GM23338 (cell line): Measurements from ENCODE around the gene PCDHA3.

Source experiments
- CREB1 ChIP-seq: fragments of 250-450 bp; sonication (Bioruptor Pico); IDR thresholded peaks from 2 replicates; pipeline ENCODE4 v1.5.0; 2020; ENCODE audit warnings: low read depth, mild to moderate bottlenecking, moderate library complexity
- POLR2AphosphoS5 ChIP-seq: IDR thresholded peaks from 2 replicates; pipeline ENCODE4 v1.6.1; 2016; ENCODE audit warnings: antibody characterized with exemption, low read depth
- TF ChIP-seq, protein P1 (sequence below), 2 experiments: fragments of 200-600 bp in 1 of 2; sonication (generic) in 1 of 2; conservative IDR thresholded peaks; 2 replicates each; pipeline versions ENCODE4 v1.5.1 to v1.6.1; 2016 to 2017; ENCODE audit warnings: antibody characterized with exemption in 2 of 2, low read depth in 2 of 2, mild to moderate bottlenecking in 2 of 2, moderate library complexity in 1 of 2
- TF ChIP-seq, protein P2 (sequence below): IDR thresholded peaks from one replicate; pipeline ENCODE4 v1.6.1; 2018; ENCODE audit warnings: antibody characterized with exemption; ENCODE audit not compliant: unreplicated experiment
- TF ChIP-seq, protein P3 (sequence below): fragments of 250-450 bp; sonication (Bioruptor Pico); IDR thresholded peaks from 2 replicates; pipeline ENCODE4 v1.5.0; 2020; ENCODE audit warnings: mild to moderate bottlenecking, moderate library complexity

DNA sequence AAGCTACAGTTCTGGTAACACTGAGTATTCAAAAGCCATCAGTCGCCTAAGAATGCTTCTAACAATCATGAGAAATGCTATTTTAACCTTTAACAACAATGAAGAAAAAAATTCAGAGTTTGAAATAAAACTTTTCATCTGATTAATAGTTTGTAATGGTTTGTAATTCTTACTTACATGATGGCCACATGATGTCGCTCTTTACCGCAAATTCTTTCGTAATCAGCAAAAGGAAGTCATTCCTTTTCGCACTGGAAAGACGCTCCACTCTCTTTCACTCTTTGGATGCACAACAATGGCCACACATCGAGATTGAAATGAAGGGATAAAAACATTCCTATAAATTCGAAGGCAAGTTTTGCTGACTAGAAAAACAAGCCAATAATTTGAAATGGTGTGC lies 33.1 kb downstream of the PCDHA3 start, which contains the start of gene PCDHA7:
- TF ChIP-seq, protein P1, sequence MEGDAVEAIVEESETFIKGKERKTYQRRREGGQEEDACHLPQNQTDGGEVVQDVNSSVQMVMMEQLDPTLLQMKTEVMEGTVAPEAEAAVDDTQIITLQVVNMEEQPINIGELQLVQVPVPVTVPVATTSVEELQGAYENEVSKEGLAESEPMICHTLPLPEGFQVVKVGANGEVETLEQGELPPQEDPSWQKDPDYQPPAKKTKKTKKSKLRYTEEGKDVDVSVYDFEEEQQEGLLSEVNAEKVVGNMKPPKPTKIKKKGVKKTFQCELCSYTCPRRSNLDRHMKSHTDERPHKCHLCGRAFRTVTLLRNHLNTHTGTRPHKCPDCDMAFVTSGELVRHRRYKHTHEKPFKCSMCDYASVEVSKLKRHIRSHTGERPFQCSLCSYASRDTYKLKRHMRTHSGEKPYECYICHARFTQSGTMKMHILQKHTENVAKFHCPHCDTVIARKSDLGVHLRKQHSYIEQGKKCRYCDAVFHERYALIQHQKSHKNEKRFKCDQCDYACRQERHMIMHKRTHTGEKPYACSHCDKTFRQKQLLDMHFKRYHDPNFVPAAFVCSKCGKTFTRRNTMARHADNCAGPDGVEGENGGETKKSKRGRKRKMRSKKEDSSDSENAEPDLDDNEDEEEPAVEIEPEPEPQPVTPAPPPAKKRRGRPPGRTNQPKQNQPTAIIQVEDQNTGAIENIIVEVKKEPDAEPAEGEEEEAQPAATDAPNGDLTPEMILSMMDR (conservative IDR thresholded peaks at IDR 0.05; ENCODE audit: low read depth in 2 of 2): peak; percentile 64 to 72
- TF ChIP-seq POLR2AphosphoS5 (no peak), CREB1 (CRISPR knock-in tag) (no peak)
- TF ChIP-seq, protein P2, sequence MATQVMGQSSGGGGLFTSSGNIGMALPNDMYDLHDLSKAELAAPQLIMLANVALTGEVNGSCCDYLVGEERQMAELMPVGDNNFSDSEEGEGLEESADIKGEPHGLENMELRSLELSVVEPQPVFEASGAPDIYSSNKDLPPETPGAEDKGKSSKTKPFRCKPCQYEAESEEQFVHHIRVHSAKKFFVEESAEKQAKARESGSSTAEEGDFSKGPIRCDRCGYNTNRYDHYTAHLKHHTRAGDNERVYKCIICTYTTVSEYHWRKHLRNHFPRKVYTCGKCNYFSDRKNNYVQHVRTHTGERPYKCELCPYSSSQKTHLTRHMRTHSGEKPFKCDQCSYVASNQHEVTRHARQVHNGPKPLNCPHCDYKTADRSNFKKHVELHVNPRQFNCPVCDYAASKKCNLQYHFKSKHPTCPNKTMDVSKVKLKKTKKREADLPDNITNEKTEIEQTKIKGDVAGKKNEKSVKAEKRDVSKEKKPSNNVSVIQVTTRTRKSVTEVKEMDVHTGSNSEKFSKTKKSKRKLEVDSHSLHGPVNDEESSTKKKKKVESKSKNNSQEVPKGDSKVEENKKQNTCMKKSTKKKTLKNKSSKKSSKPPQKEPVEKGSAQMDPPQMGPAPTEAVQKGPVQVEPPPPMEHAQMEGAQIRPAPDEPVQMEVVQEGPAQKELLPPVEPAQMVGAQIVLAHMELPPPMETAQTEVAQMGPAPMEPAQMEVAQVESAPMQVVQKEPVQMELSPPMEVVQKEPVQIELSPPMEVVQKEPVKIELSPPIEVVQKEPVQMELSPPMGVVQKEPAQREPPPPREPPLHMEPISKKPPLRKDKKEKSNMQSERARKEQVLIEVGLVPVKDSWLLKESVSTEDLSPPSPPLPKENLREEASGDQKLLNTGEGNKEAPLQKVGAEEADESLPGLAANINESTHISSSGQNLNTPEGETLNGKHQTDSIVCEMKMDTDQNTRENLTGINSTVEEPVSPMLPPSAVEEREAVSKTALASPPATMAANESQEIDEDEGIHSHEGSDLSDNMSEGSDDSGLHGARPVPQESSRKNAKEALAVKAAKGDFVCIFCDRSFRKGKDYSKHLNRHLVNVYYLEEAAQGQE: no peak
- TF ChIP-seq, protein P3, sequence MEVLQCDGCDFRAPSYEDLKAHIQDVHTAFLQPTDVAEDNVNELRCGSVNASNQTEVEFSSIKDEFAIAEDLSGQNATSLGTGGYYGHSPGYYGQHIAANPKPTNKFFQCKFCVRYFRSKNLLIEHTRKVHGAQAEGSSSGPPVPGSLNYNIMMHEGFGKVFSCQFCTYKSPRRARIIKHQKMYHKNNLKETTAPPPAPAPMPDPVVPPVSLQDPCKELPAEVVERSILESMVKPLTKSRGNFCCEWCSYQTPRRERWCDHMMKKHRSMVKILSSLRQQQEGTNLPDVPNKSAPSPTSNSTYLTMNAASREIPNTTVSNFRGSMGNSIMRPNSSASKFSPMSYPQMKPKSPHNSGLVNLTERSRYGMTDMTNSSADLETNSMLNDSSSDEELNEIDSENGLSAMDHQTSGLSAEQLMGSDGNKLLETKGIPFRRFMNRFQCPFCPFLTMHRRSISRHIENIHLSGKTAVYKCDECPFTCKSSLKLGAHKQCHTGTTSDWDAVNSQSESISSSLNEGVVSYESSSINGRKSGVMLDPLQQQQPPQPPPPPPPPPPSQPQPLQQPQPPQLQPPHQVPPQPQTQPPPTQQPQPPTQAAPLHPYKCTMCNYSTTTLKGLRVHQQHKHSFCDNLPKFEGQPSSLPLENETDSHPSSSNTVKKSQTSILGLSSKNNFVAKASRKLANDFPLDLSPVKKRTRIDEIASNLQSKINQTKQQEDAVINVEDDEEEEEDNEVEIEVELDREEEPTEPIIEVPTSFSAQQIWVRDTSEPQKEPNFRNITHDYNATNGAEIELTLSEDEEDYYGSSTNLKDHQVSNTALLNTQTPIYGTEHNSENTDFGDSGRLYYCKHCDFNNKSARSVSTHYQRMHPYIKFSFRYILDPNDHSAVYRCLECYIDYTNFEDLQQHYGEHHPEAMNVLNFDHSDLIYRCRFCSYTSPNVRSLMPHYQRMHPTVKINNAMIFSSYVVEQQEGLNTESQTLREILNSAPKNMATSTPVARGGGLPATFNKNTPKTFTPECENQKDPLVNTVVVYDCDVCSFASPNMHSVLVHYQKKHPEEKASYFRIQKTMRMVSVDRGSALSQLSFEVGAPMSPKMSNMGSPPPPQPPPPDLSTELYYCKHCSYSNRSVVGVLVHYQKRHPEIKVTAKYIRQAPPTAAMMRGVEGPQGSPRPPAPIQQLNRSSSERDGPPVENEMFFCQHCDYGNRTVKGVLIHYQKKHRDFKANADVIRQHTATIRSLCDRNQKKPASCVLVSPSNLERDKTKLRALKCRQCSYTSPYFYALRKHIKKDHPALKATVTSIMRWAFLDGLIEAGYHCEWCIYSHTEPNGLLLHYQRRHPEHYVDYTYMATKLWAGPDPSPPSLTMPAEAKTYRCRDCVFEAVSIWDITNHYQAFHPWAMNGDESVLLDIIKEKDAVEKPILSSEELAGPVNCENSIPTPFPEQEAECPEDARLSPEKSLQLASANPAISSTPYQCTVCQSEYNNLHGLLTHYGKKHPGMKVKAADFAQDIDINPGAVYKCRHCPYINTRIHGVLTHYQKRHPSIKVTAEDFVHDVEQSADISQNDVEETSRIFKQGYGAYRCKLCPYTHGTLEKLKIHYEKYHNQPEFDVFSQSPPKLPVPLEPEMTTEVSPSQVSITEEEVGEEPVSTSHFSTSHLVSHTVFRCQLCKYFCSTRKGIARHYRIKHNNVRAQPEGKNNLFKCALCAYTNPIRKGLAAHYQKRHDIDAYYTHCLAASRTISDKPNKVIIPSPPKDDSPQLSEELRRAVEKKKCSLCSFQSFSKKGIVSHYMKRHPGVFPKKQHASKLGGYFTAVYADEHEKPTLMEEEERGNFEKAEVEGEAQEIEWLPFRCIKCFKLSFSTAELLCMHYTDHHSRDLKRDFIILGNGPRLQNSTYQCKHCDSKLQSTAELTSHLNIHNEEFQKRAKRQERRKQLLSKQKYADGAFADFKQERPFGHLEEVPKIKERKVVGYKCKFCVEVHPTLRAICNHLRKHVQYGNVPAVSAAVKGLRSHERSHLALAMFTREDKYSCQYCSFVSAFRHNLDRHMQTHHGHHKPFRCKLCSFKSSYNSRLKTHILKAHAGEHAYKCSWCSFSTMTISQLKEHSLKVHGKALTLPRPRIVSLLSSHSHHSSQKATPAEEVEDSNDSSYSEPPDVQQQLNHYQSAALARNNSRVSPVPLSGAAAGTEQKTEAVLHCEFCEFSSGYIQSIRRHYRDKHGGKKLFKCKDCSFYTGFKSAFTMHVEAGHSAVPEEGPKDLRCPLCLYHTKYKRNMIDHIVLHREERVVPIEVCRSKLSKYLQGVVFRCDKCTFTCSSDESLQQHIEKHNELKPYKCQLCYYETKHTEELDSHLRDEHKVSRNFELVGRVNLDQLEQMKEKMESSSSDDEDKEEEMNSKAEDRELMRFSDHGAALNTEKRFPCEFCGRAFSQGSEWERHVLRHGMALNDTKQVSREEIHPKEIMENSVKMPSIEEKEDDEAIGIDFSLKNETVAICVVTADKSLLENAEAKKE (CRISPR knock-in tag): no peak
